Natural killer cell (primary cell): ENCODE results near the gene ORC2. TPM values are rescaled to one million over a fixed set of nuclear protein-coding genes. Genes with fewer than 3 reads are reported as not detected.

Experiments used
- ATAC-seq, 3 donors: fragments of 150-1000 bp in 2 of 3; fragments of 200-7000 bp in 1 of 3; cut with Tn5 transposase; 1 replicate in 1 of 3; 2 replicates in 2 of 3; pipeline ENCODE4 v1.10.0; 2021; ENCODE audit warnings: mild to moderate bottlenecking in 2 of 3, moderate library complexity in 2 of 3
- DNase-seq, 2 donors: peaks; one replicate each; pipeline versions ENCODE4 v3.0.0 to v3.0.0-alpha.2; 2013 to 2021; ENCODE audit warnings: mixed read lengths in 1 of 2
- H3K27ac ChIP-seq: one replicate; pipeline ENCODE4 v1.5.1; 2013; ENCODE audit warnings: mild to moderate bottlenecking, low read length
- H3K27me3 ChIP-seq: one replicate; pipeline ENCODE4 v1.6.1; 2013; ENCODE audit warnings: low read length; ENCODE audit not compliant: control insufficient read depth, insufficient read depth
- H3K36me3 ChIP-seq: one replicate; pipeline ENCODE4 v1.6.1; 2013; ENCODE audit warnings: low read length; ENCODE audit not compliant: control insufficient read depth, insufficient read depth
- H3K4me1 ChIP-seq: one replicate; pipeline ENCODE4 v1.6.1; 2013; ENCODE audit warnings: low read length; ENCODE audit not compliant: control insufficient read depth, insufficient read depth
- H3K4me3 ChIP-seq: one replicate; pipeline ENCODE4 v1.5.1; 2013; ENCODE audit warnings: low read length
- H3K9me3 ChIP-seq: one replicate; pipeline ENCODE4 v1.6.1; 2013; ENCODE audit warnings: low read length; ENCODE audit not compliant: control insufficient read depth, insufficient read depth
- H3K27ac Mint-ChIP-seq, 2 donors: one replicate each; pipeline ENCODE4 v1.8.0; 2022; ENCODE audit warnings: mild to moderate bottlenecking in 2 of 2, mixed read lengths in 2 of 2, moderate library complexity in 1 of 2
- H3K27me3 Mint-ChIP-seq, 2 donors: one replicate each; pipeline ENCODE4 v1.8.0; 2022; ENCODE audit warnings: low read depth in 2 of 2, mixed read lengths in 2 of 2
- H3K36me3 Mint-ChIP-seq: one replicate; pipeline ENCODE4 v1.8.0; 2022; ENCODE audit warnings: mixed read lengths
- H3K4me1 Mint-ChIP-seq, 2 donors: one replicate each; pipeline ENCODE4 v1.8.0; 2022; ENCODE audit warnings: mixed read lengths in 2 of 2
- H3K4me3 Mint-ChIP-seq: one replicate; pipeline ENCODE4 v1.8.0; 2022; ENCODE audit warnings: mild to moderate bottlenecking, moderate library complexity, mixed read lengths
- H3K9me3 Mint-ChIP-seq, 2 donors: one replicate each; pipeline ENCODE4 v1.8.0; 2022; ENCODE audit warnings: mixed read lengths in 2 of 2
- WGBS: methylation state at CpG from one replicate; pipeline ENCODE4 v1.1.7; 2013; ENCODE audit warnings: missing lambda C conversion rate; ENCODE audit not compliant: insufficient coverage; 5-methylcytosine and 5-hydroxymethylcytosine counted together
- intact Hi-C: fragments of 100-400 bp; cut with micrococcal nuclease; formaldehyde crosslinking; loops from one replicate; pipeline ENCODE4 v1.14.2; 2022
- total RNA-seq, 4 donors: library from RNA; stranded (reverse); fragments of 120-200 nt in 1 of 4; gene quantifications; one replicate each; pipeline versions ENCODE4 v1.2.3 to v1.2.4, GENCODE V29; 2013 to 2022
- TF ChIP-seq, protein P1 (sequence below): fragments of 200-600 bp; IDR thresholded peaks from one replicate; pipeline ENCODE4 v1.8.0; 2022; ENCODE audit warnings: antibody characterized with exemption

Gene ORC2
- total RNA-seq, 3 donors from 2014 or later (not counting 1 experiment from before 2014, with no cell fraction given), result 21.7 to 48.5 (median 26.1) TPM

DNA sequence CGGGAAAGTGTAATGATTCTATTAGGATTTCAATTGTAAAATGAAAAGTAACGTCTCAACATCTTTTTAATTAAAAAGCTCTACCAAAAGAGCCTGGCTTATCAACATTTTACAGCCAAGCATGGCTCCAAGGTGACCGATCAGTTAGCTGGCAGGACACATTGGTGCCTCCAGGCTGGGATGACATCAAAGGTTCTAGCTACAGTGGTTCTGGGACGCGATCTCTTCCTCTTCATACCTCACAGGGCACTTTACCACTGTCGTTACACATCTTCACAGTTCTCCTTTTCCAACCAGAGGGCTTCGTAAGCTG, 693 bp downstream of the ORC2 start:
- intact Hi-C loops, result loop anchor here (1.0 to 5.0 kb wide), 4 partner anchors 73 to 215 kb away; partner anchors contain the start of genes NIF3L1 and PPIL3
- DNase-seq, result no peak
- peaks cover 34 to 41% of the 10 kb centered on the region in 2 donors for H3K4me1 Mint-ChIP-seq

DNA sequence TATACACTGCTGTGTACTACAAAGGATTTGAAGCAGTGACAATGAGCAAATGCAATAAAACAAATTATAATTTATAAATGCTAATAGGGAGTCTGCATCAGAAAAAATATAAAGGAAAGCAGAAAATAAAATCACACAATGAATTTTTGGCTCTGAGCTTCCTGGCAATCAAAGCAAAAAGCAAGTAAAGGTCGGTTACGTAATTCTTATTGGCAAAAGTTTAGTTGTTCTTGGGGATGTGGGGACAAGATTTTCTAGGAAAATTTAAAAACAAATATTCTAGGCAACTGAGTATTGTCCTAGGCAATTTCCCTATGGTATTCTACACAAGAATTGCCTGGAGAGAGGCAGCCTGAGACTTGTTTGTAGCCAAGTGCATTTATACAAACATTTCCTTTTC, 1.8 kb downstream of the ORC2 start:
- ATAC-seq (no peak), DNase-seq (no peak)
- TF ChIP-seq, protein P1, sequence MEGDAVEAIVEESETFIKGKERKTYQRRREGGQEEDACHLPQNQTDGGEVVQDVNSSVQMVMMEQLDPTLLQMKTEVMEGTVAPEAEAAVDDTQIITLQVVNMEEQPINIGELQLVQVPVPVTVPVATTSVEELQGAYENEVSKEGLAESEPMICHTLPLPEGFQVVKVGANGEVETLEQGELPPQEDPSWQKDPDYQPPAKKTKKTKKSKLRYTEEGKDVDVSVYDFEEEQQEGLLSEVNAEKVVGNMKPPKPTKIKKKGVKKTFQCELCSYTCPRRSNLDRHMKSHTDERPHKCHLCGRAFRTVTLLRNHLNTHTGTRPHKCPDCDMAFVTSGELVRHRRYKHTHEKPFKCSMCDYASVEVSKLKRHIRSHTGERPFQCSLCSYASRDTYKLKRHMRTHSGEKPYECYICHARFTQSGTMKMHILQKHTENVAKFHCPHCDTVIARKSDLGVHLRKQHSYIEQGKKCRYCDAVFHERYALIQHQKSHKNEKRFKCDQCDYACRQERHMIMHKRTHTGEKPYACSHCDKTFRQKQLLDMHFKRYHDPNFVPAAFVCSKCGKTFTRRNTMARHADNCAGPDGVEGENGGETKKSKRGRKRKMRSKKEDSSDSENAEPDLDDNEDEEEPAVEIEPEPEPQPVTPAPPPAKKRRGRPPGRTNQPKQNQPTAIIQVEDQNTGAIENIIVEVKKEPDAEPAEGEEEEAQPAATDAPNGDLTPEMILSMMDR, result no peak
- H3K27ac ChIP-seq, result no peak overlapping the region
- H3K4me3 Mint-ChIP-seq, result peak overlapping the region; percentile 98
- no peaks in the 10 kb centered on the region for H3K27me3 ChIP-seq
- H3K27ac Mint-ChIP-seq, result peak overlapping the region in 1 of 2 donors; percentile 98
- peaks cover 8% of the 10 kb centered on the region for H3K36me3 Mint-ChIP-seq
- no peak overlapping the region for H3K4me3 ChIP-seq
- peaks cover 34 to 39% of the 10 kb centered on the region in 2 donors for H3K4me1 Mint-ChIP-seq
- H3K4me1 ChIP-seq, result peaks cover 8% of the 10 kb centered on the region
- WGBS, result 96% methylated on average over 2 of the region's 2 CpGs
- no peaks in the 10 kb centered on the region for H3K27me3 Mint-ChIP-seq
- H3K36me3 ChIP-seq, result peaks cover 11% of the 10 kb centered on the region
- H3K9me3 Mint-ChIP-seq, result no peaks in the 10 kb centered on the region
- intact Hi-C loops, result loop anchor here (2.0 to 5.0 kb wide), 2 partner anchors 107 to 196 kb away; no protein-coding TSS in a partner anchor
- H3K9me3 ChIP-seq, result no peaks in the 10 kb centered on the region

More for the DNA sequence above, 693 bp downstream of the ORC2 start:
- H3K36me3 Mint-ChIP-seq, result no peaks in the 10 kb centered on the region
- Histone ChIP-seq H3K27me3 (no peaks in the 10 kb centered on the region), H3K9me3 (no peaks in the 10 kb centered on the region), H3K4me3 (peak overlapping the region; percentile 75), H3K27ac (peak overlapping the region; percentile 86), H3K4me1 (peaks cover 8% of the 10 kb centered on the region), H3K36me3 (peaks cover 2% of the 10 kb centered on the region)
- no peak for ATAC-seq
- TF ChIP-seq, protein P1, result no peak
- peak overlapping the region; percentile 98 for H3K27ac Mint-ChIP-seq
- no peaks in the 10 kb centered on the region for H3K27me3 Mint-ChIP-seq
- 2% methylated on average over 6 of the region's 7 CpGs for WGBS
- peak overlapping the region; percentile 98 for H3K4me3 Mint-ChIP-seq
- no peaks in the 10 kb centered on the region for H3K9me3 Mint-ChIP-seq

DNA sequence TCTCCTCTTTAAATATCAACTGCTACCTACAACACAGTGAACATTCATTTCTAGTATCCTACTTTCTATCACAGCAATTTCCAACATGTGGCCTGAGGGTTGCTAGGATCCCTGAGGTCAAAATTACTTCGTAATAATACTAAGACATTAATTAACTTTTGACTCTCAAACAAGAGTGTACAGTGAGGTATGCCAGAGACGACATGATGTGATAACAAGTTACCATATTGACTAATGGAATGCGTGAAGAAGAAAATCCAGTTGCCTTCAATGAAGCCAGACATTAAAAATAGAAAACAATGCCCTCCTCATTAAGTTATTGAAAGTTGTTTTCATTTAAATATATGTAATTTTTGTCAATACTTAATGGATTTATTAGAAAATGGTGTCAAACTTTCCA, 13.1 kb downstream of the ORC2 start:
- Mint-ChIP-seq H3K36me3 (peaks cover 8% of the 10 kb centered on the region), H3K27ac (no peak overlapping the region), H3K4me1 (no peaks in the 10 kb centered on the region), H3K4me3 (no peak overlapping the region), H3K27me3 (no peaks in the 10 kb centered on the region), H3K9me3 (no peaks in the 10 kb centered on the region)
- TF ChIP-seq, protein P1, result no peak
- no peaks in the 10 kb centered on the region for H3K4me1 ChIP-seq
- no peak for ATAC-seq
- intact Hi-C loops, result no loop called here
- no peak for DNase-seq
- H3K9me3 ChIP-seq, result no peaks in the 10 kb centered on the region
- peaks cover 54% of the 10 kb centered on the region for H3K36me3 ChIP-seq
- H3K4me3 ChIP-seq, result no peak overlapping the region
- H3K27ac ChIP-seq, result no peak overlapping the region
- 94% methylated on average over 2 of the region's 3 CpGs for WGBS
- H3K27me3 ChIP-seq, result no peaks in the 10 kb centered on the region

DNA sequence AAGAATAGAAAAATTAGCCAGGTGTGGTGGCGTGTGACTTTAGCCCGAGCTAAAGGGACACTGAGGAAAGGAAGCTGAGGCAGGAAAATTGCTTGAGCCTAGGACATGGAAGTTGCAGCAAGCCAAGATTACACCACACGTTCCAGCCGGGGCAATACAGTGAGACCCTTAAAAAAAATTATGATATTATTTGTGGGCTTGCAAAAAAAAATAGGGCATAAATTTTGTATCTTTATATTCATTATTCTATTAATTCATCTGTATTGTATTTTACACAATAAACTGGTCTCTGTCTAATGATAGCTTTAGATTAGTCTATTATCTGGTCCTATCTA, 18.1 kb downstream of the ORC2 start:
- no peaks in the 10 kb centered on the region for H3K4me1 ChIP-seq
- H3K9me3 ChIP-seq, result no peaks in the 10 kb centered on the region
- Mint-ChIP-seq H3K27ac (no peak overlapping the region), H3K4me3 (no peak overlapping the region), H3K9me3 (no peaks in the 10 kb centered on the region), H3K27me3 (no peaks in the 10 kb centered on the region), H3K4me1 (no peaks in the 10 kb centered on the region), H3K36me3 (peaks cover 7% of the 10 kb centered on the region)
- DNase-seq (no peak), ATAC-seq (no peak)
- H3K27ac ChIP-seq, result no peak overlapping the region
- TF ChIP-seq, protein P1, result no peak
- 90% methylated on average over 4 of the region's 4 CpGs for WGBS
- peaks cover 65% of the 10 kb centered on the region for H3K36me3 ChIP-seq
- H3K4me3 ChIP-seq, result no peak overlapping the region
- H3K27me3 ChIP-seq, result no peaks in the 10 kb centered on the region
- intact Hi-C loops, result no loop called here
